Fibroblast of lung (primary cell): ENCODE measurements around the gene RTP2. TPM values are rescaled to one million over a fixed set of nuclear protein-coding genes. Genes with fewer than 3 reads are reported as not detected.
A peak's percentile ranks its signal among the peaks of the same experiment; 100 is the strongest.
"Not testable (repeated sequence)": the region's sequence is repeated elsewhere in the genome, so short reads cannot be mapped to it uniquely, and the experiment has no call there.

Experiments
- DNase-seq, 2 donors: peaks; one replicate each; pipeline versions ENCODE4 v3.0.0 to v3.0.0-alpha.2; 2010; ENCODE audit warnings: low read depth in 2 of 2
- H2AFZ ChIP-seq: 2 replicates; pipeline ENCODE4 v1.5.1; 2012; ENCODE audit warnings: low read length, control low read depth, inconsistent platforms
- H3K27ac ChIP-seq: 2 replicates; pipeline ENCODE4 v1.5.1; 2011; ENCODE audit warnings: low read length, control low read depth; ENCODE audit not compliant: insufficient read depth
- H3K27me3 ChIP-seq: 2 replicates; pipeline ENCODE4 v1.5.1; 2011; ENCODE audit warnings: mild to moderate bottlenecking, low read length; ENCODE audit not compliant: control insufficient read depth, insufficient read depth
- H3K36me3 ChIP-seq: 2 replicates; pipeline ENCODE4 v1.5.1; 2011; ENCODE audit warnings: low read length; ENCODE audit not compliant: control insufficient read depth, insufficient read depth
- H3K4me1 ChIP-seq: 2 replicates; pipeline ENCODE4 v1.5.1; 2011; ENCODE audit warnings: low read length; ENCODE audit not compliant: control insufficient read depth, insufficient read depth; ENCODE audit errors: extremely low read depth
- H3K4me2 ChIP-seq: 2 replicates; pipeline ENCODE4 v1.5.1; 2011; ENCODE audit warnings: low read length, control low read depth; ENCODE audit not compliant: insufficient read depth; ENCODE audit errors: extremely low read depth
- H3K4me3 ChIP-seq, 4 experiments: fragments of 200-600 bp in 1 of 4; sonication (generic) in 1 of 4; replicated peaks in 1 of 4; 2 replicates each; pipeline ENCODE4 v1.5.1; 2011 to 2016; ENCODE audit warnings: low read length in 4 of 4, low read depth in 3 of 4, mild to moderate bottlenecking in 3 of 4, control low read depth in 2 of 4, inconsistent platforms in 1 of 4, mixed read lengths in 1 of 4; ENCODE audit not compliant: insufficient read depth in 1 of 4; ENCODE audit errors: control extremely low read depth in 1 of 4
- H3K79me2 ChIP-seq: 2 replicates; pipeline ENCODE4 v1.5.1; 2012; ENCODE audit warnings: mild to moderate bottlenecking, low read length, inconsistent platforms; ENCODE audit not compliant: control insufficient read depth, insufficient read depth
- H3K9ac ChIP-seq: 2 replicates; pipeline ENCODE4 v1.5.1; 2011; ENCODE audit warnings: mild to moderate bottlenecking, low read length, control low read depth; ENCODE audit not compliant: insufficient read depth
- H3K9me3 ChIP-seq: 2 replicates; pipeline ENCODE4 v1.5.1; 2012; ENCODE audit warnings: low read depth, low read length; ENCODE audit not compliant: control insufficient read depth, insufficient read depth
- H4K20me1 ChIP-seq: 2 replicates; pipeline ENCODE4 v1.5.1; 2011; ENCODE audit warnings: low read length; ENCODE audit not compliant: control insufficient read depth, insufficient read depth; ENCODE audit errors: extremely low read depth
- EZH2 ChIP-seq: IDR thresholded peaks from 2 replicates; pipeline ENCODE4 v1.5.1; 2012; ENCODE audit warnings: low read length, control low read depth, mild to moderate bottlenecking; ENCODE audit errors: missing control alignments
- polyA plus RNA-seq, 2 donors: library from polyadenylated mRNA; depleted of rRNA in 1 of 2; stranded (reverse) in 1 of 2; unstranded in 1 of 2; fragments of >200 nt; gene quantifications; 2 replicates each; pipeline ENCODE4 v1.2.1, GENCODE V29; 2011 to 2012; ENCODE audit warnings: missing spikeins in 1 of 2
- total RNA-seq: library from RNA; depleted of rRNA; stranded (reverse); fragments of >200 nt; gene quantifications from 2 replicates; pipeline ENCODE4 v1.2.1, GENCODE V29; 2014
- TF ChIP-seq, protein P1 (sequence below), 2 donors: IDR thresholded peaks in 1 of 2; conservative IDR thresholded peaks in 1 of 2; 1 replicate in 1 of 2; 2 replicates in 1 of 2; pipeline ENCODE4 v1.5.1; 2011 to 2012; ENCODE audit warnings: low read length in 2 of 2, control low read depth in 1 of 2, inconsistent platforms in 1 of 2, low read depth in 1 of 2, mild to moderate bottlenecking in 1 of 2

Gene RTP2
- total and polyA plus RNA-seq, 2 donors (not counting 1 experiment from before 2014, with no cell fraction given): not detected

GRCh38 chr3:187684880-187685279 lies 17.5 kb downstream of the RTP2 start:
- TF ChIP-seq, protein P1, sequence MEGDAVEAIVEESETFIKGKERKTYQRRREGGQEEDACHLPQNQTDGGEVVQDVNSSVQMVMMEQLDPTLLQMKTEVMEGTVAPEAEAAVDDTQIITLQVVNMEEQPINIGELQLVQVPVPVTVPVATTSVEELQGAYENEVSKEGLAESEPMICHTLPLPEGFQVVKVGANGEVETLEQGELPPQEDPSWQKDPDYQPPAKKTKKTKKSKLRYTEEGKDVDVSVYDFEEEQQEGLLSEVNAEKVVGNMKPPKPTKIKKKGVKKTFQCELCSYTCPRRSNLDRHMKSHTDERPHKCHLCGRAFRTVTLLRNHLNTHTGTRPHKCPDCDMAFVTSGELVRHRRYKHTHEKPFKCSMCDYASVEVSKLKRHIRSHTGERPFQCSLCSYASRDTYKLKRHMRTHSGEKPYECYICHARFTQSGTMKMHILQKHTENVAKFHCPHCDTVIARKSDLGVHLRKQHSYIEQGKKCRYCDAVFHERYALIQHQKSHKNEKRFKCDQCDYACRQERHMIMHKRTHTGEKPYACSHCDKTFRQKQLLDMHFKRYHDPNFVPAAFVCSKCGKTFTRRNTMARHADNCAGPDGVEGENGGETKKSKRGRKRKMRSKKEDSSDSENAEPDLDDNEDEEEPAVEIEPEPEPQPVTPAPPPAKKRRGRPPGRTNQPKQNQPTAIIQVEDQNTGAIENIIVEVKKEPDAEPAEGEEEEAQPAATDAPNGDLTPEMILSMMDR (conservative IDR thresholded peaks at IDR 0.05 in 1 of 2, IDR thresholded peaks at IDR 0.05 in 1 of 2; ENCODE audit: low read depth in 1 of 2, low read length in 2 of 2): no peak
- TF ChIP-seq EZH2: no peak
- peak in 1 of 2 donors; percentile 77 for DNase-seq

DNA sequence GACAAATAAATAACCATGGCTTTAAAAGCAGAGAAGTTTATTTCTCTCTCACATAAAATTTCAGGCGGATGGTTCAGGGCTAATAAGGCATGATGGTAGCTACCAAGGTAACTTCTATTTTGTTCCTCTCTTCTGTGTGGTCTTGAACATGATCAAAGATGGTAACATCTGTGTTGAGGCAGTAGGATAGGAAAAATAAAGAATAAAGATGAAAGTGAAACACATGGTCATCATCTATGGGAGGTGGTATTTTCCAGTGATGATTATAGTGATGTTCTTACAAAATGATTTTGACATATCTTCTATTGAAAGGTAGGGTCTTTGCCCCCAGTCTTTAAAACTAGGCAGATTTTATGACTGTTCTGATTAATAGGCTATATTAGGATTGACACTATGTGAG lies 17.9 kb downstream of the RTP2 start:
- Histone ChIP-seq H3K27ac (no peak overlapping the region), H3K9ac (no peak overlapping the region), H3K9me3 (no peaks in the 10 kb centered on the region), H3K27me3 (no peaks in the 10 kb centered on the region), H3K4me3 (no peak overlapping the region), H3K79me2 (no peaks in the 10 kb centered on the region), H4K20me1 (no peaks in the 10 kb centered on the region), H3K36me3 (no peaks in the 10 kb centered on the region), H2AFZ (no peak overlapping the region), H3K4me1 (no peaks in the 10 kb centered on the region), H3K4me2 (no peak overlapping the region)
- DNase-seq: no peak
- TF ChIP-seq EZH2: no peak
- TF ChIP-seq, protein P1 (conservative IDR thresholded peaks at IDR 0.05 in 1 of 2, IDR thresholded peaks at IDR 0.05 in 1 of 2; ENCODE audit: low read depth in 1 of 2, low read length in 2 of 2): no peak

More at GRCh38 chr3:187684880-187685279, 17.5 kb downstream of the RTP2 start:
- Histone ChIP-seq H2AFZ (no peak overlapping the region), H3K9ac (no peak overlapping the region), H3K4me3 (no peak overlapping the region), H3K27ac (no peak overlapping the region), H3K4me1 (no peaks in the 10 kb centered on the region), H3K79me2 (no peaks in the 10 kb centered on the region), H3K9me3 (no peaks in the 10 kb centered on the region), H3K36me3 (no peaks in the 10 kb centered on the region), H3K4me2 (no peak overlapping the region), H3K27me3 (no peaks in the 10 kb centered on the region), H4K20me1 (no peaks in the 10 kb centered on the region)

DNA sequence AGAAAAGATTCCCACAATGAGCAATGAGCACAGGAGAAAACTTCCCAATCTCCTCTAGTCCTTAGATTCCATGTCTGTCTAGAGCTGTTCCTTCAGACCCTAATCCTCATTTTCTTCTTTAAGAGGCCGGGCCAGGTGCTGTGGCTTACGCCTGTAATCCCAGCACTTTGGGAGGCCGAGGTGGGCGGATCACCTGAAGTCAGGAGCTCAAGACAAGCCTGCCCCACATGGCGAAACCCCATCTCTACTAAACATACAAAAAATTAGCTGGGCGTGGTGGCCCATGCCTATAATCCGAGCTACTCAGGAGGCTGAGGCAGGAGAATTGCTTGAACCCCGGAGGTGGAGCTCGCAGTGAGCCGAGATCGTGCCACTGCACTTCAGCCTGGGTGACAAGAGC lies 20.6 kb downstream of the RTP2 start:
- not testable (repeated sequence) for H4K20me1 ChIP-seq, H3K4me2 ChIP-seq, H3K36me3 ChIP-seq, H3K9ac ChIP-seq, H3K4me1 ChIP-seq, DNase-seq, H3K27ac ChIP-seq, H3K4me3 ChIP-seq, H2AFZ ChIP-seq, H3K27me3 ChIP-seq, H3K9me3 ChIP-seq, H3K79me2 ChIP-seq
